Measurements from ENCODE around the gene HIBADH.

DNA sequence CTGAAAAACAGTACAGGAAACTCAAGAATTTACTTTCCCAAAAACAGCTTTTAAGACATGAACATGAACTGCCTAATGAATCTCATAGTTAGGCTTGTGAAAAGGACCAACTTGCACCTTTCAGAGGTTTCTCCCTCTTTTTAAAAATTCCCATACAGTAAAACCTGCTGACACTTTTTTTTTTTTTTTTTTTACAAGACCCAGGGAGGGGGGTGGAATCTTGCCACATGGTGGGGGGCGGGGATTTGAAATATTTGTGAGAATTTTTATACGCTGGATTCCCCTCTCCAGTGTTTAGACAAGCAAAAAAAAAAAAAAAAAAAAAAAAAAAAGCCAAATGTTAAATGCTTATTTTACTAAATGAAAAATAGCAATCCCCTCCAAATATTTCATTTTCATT lies 57.4 kb downstream of the HIBADH start:
- TF ChIP-seq POLR2AphosphoS5 (IDR thresholded peaks at IDR 0.05; ENCODE audit: low read depth, low read length) (no peak), POLR2A (IDR thresholded peaks at IDR 0.05; ENCODE audit: low read depth, low read length) (no peak)

Data from GM12892 (cell line).